Prostate gland (tissue), 2 donors: ENCODE data around the gene MRPL58. TPM values are rescaled to one million over a fixed set of nuclear protein-coding genes. Genes with fewer than 3 reads are reported as not detected.

Source experiments
- DNase-seq: peaks from one replicate; pipeline ENCODE4 v3.0.0-alpha.2; 2019; ENCODE audit warnings: low spot score
- H3K27ac ChIP-seq, 2 donors: fragments of 200-600 bp; sonication (generic); 2 replicates each; pipeline ENCODE4 v1.5.1; 2017 to 2019
- H3K27me3 ChIP-seq: fragments of 200-600 bp; sonication (generic); replicated peaks from 2 replicates; pipeline ENCODE4 v1.5.1; 2019; ENCODE audit not compliant: insufficient read depth
- H3K36me3 ChIP-seq, 2 donors: fragments of 200-600 bp; sonication (generic); 1 replicate in 1 of 2; 2 replicates in 1 of 2; pipeline versions ENCODE4 v1.5.1 to v1.8.1; 2017 to 2019
- H3K4me1 ChIP-seq: fragments of 200-600 bp; sonication (generic); replicated peaks from 2 replicates; pipeline ENCODE4 v1.5.1; 2019
- H3K4me3 ChIP-seq, 2 donors: fragments of 200-600 bp; sonication (generic); 2 replicates each; pipeline ENCODE4 v1.5.1; 2017 to 2019
- H3K9me3 ChIP-seq: fragments of 200-600 bp; sonication (generic); 2 replicates; pipeline ENCODE4 v1.5.1; 2017
- POLR2A ChIP-seq: fragments of 450-650 bp; IDR thresholded peaks from one replicate; pipeline ENCODE4 v1.6.1; 2016; ENCODE audit warnings: antibody characterized with exemption, mild to moderate bottlenecking
- POLR2AphosphoS5 ChIP-seq: sonication (generic); formaldehyde crosslinking; IDR thresholded peaks from one replicate; pipeline ENCODE4 v1.6.1; 2017; ENCODE audit warnings: antibody characterized with exemption
- WGBS: methylation state at CpG from one replicate; pipeline ENCODE4 v1.1.5; 2018; 5-methylcytosine and 5-hydroxymethylcytosine counted together
- intact Hi-C: fragments of 100-400 bp; cut with DNase I; formaldehyde crosslinking; loops from one replicate; pipeline ENCODE4 v1.14.2; 2022
- total RNA-seq, 2 donors: library from RNA; depleted of rRNA; stranded (reverse); fragments of >200 nt; gene quantifications; one replicate each; pipeline ENCODE4 v1.1.0, GENCODE V29; 2016
- TF ChIP-seq, protein P1 (sequence below), 4 experiments: fragments of 200-600 bp in 2 of 4; fragments of 450-650 bp in 2 of 4; sonication (generic) in 2 of 4; IDR thresholded peaks; 1 replicate in 3 of 4; 2 replicates in 1 of 4; pipeline ENCODE4 v1.5.1; 2016 to 2019; ENCODE audit warnings: antibody characterized with exemption in 4 of 4, mild to moderate bottlenecking in 2 of 4, moderate library complexity in 2 of 4

The MRPL58 gene
- total RNA-seq, 2 donors from 2014 or later = 28.4 to 73.8 TPM

- no peak for TF ChIP-seq POLR2AphosphoS5
- no peak for TF ChIP-seq POLR2A
- TF ChIP-seq, protein P1, sequence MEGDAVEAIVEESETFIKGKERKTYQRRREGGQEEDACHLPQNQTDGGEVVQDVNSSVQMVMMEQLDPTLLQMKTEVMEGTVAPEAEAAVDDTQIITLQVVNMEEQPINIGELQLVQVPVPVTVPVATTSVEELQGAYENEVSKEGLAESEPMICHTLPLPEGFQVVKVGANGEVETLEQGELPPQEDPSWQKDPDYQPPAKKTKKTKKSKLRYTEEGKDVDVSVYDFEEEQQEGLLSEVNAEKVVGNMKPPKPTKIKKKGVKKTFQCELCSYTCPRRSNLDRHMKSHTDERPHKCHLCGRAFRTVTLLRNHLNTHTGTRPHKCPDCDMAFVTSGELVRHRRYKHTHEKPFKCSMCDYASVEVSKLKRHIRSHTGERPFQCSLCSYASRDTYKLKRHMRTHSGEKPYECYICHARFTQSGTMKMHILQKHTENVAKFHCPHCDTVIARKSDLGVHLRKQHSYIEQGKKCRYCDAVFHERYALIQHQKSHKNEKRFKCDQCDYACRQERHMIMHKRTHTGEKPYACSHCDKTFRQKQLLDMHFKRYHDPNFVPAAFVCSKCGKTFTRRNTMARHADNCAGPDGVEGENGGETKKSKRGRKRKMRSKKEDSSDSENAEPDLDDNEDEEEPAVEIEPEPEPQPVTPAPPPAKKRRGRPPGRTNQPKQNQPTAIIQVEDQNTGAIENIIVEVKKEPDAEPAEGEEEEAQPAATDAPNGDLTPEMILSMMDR (IDR thresholded peaks at IDR 0.05) = no peak
- H3K4me1 ChIP-seq = peaks cover 5% of the 10 kb centered on the region
- peak overlapping the region; percentile 90 to 92 for H3K27ac ChIP-seq
- peak overlapping the region; percentile 57 to 62 for H3K4me3 ChIP-seq
- WGBS = 5% methylated on average over 5 of the region's 5 CpGs
- H3K36me3 ChIP-seq = no peaks in the 10 kb centered on the region
- no peaks in the 10 kb centered on the region for H3K9me3 ChIP-seq
- H3K27me3 ChIP-seq = no peaks in the 10 kb centered on the region
- no peak for DNase-seq
- intact Hi-C loops = no loop called here
Observed at GRCh38 chr17:75012096-75012345, 449 bp upstream of the MRPL58 start.

DNA sequence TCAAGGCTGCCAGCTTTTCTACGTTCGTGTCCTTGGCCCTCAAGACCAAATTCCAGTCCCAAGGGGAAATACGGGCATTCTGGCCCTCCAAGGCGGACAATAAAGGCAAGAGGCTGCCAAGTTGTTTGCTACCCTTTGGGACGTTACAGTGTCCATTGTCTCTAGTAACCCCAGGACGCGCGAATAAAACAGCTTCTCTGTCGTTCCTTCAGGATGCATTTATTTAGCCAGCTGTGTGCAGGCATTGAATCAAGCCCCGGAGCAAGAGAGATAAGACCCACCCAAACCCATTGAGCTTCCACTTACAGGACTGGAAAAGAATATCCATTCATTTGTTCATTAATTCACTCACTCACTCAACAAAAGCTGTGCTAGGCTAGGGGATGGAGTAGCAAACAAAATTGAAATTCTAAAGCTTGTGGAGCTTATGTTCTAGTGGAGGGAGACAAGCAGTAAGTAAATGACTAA is 656 bp downstream of the MRPL58 start:
- H3K36me3 ChIP-seq = no peaks in the 10 kb centered on the region
- H3K27me3 ChIP-seq = no peaks in the 10 kb centered on the region
- 2% methylated on average over 10 of the region's 10 CpGs for WGBS
- no peak for DNase-seq
- peak overlapping the region; percentile 57 to 62 for H3K4me3 ChIP-seq
- TF ChIP-seq POLR2AphosphoS5 (no peak), POLR2A (no peak)
- TF ChIP-seq, protein P1 (IDR thresholded peaks at IDR 0.05) = no peak
- intact Hi-C loops = no loop called here
- no peaks in the 10 kb centered on the region for H3K9me3 ChIP-seq
- H3K27ac ChIP-seq = peak overlapping the region; percentile 90 to 92
- H3K4me1 ChIP-seq = peaks cover 5% of the 10 kb centered on the region

DNA sequence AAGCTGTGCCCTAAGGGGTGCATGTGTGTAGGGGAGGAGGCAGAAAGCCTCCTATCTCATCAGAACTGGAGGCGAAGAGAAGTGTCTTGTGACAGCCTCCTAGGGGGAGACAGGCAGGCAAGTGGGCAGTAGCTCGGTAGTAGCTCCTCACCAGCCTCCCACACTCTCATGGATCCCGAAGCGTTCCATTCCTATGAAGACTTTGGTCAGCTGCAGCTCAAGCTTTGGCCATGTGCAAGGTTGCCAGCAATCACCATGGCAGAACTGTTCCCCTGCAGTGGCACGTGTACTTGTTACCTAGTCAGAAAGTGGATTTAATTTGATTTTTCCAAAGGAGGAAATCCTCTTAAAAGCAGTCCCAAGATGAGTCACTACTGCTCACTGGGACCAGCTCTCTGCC is 6.7 kb downstream of the MRPL58 start:
- no peak for TF ChIP-seq POLR2A
- TF ChIP-seq, protein P1 (IDR thresholded peaks at IDR 0.05) = no peak
- no peak for TF ChIP-seq POLR2AphosphoS5
- 85% methylated on average over 5 of the region's 5 CpGs for WGBS
- no peaks in the 10 kb centered on the region for H3K27me3 ChIP-seq
- no peaks in the 10 kb centered on the region for H3K9me3 ChIP-seq
- no peaks in the 10 kb centered on the region for H3K36me3 ChIP-seq
- H3K4me1 ChIP-seq = peaks cover 6% of the 10 kb centered on the region
- intact Hi-C loops = no loop called here
- H3K4me3 ChIP-seq = no peak overlapping the region
- H3K27ac ChIP-seq = peak overlapping the region; percentile 44 to 65
- DNase-seq = no peak

- Histone ChIP-seq H3K4me3 (no peak overlapping the region), H3K36me3 (no peaks in the 10 kb centered on the region), H3K27ac (peak overlapping the region; percentile 44 to 65), H3K9me3 (no peaks in the 10 kb centered on the region), H3K27me3 (no peaks in the 10 kb centered on the region), H3K4me1 (peaks cover 6% of the 10 kb centered on the region)
- DNase-seq = no peak
- intact Hi-C loops = no loop called here
- WGBS = 84% methylated on average over 3 of the region's 3 CpGs
- TF ChIP-seq POLR2A (no peak), POLR2AphosphoS5 (no peak)
Observed at GRCh38 chr17:75019710-75020109, 7.2 kb downstream of the MRPL58 start.

GRCh38 chr17:75020331-75021110 is 8.1 kb downstream of the MRPL58 start:
- peak; percentile 67 for TF ChIP-seq POLR2AphosphoS5
- TF ChIP-seq POLR2A = no peak
- peaks cover 6% of the 10 kb centered on the region for H3K4me1 ChIP-seq
- peak; percentile 54 for DNase-seq
- WGBS = 64% methylated on average over 19 of the region's 19 CpGs
- H3K9me3 ChIP-seq = no peaks in the 10 kb centered on the region
- intact Hi-C loops = no loop called here
- peak overlapping the region; percentile 44 to 65 for H3K27ac ChIP-seq
- no peak overlapping the region for H3K4me3 ChIP-seq
- no peaks in the 10 kb centered on the region for H3K36me3 ChIP-seq
- H3K27me3 ChIP-seq = no peaks in the 10 kb centered on the region
